ENCODE measurements around the gene MAPK4.

The MAPK4 gene

GRCh38 chr18:50727721-50728471 is 168.0 kb downstream of the MAPK4 start:
- TF ChIP-seq POLR2A (IDR thresholded peaks at IDR 0.05; ENCODE audit: low read depth, low read length): no peak
- DNase-seq (ENCODE audit: insufficient read length, low spot score) (no peak), FAIRE-seq (no peak)

DNA sequence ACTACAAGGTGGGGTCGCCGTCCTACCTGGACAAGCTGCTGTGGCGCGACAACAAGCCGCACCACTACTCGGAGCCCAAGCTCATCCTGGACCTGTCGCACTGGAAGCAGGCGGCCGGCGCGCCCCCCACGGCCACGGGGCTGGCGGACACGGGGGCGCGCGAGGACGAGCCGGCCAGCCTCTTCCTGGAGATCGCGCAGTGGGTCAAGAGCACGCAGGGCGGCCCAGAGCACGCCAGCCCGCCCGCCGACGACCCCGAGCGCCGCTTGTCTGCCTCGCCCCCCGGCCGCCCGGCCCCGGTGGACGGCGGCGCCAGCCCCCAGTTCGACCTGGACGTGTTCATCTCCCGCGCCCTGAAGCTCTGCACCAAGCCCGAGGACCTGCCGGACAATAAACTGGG is 169.5 kb downstream of the MAPK4 start:
- FAIRE-seq (no peak), DNase-seq (ENCODE audit: insufficient read length, low spot score) (no peak)
- TF ChIP-seq POLR2A (IDR thresholded peaks at IDR 0.05; ENCODE audit: low read depth, low read length): no peak

DNA sequence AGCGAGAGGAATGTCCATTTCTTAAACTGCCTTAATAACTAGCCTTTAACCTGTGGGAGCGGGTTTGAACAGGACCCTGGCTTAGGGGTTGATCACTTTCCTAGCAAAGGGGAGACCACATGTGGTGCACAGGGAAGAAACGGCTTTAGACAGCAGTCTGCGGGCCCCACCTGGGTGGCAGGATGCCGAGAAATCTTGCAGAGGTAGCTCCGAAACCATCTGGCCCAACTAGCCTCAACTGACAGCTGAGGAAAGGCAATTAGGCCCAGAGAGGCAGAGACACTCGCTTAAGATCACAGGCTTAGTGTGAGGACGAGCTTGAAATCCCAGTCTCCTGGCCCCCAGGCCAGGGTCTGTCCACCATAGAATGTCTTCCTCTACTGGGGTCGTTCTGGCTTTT is 170.1 kb downstream of the MAPK4 start:
- no peak for TF ChIP-seq POLR2A (IDR thresholded peaks at IDR 0.05; ENCODE audit: low read depth, low read length)

GRCh38 chr18:50734342-50734741 is 174.5 kb downstream of the MAPK4 start:
- DNase-seq (ENCODE audit: insufficient read length, low spot score): no peak
- TF ChIP-seq POLR2A (IDR thresholded peaks at IDR 0.05; ENCODE audit: low read depth, low read length): no peak
- no peak for FAIRE-seq

More for the DNA sequence above, 170.1 kb downstream of the MAPK4 start:
- FAIRE-seq: no peak
- DNase-seq (ENCODE audit: insufficient read length, low spot score): no peak

DNA sequence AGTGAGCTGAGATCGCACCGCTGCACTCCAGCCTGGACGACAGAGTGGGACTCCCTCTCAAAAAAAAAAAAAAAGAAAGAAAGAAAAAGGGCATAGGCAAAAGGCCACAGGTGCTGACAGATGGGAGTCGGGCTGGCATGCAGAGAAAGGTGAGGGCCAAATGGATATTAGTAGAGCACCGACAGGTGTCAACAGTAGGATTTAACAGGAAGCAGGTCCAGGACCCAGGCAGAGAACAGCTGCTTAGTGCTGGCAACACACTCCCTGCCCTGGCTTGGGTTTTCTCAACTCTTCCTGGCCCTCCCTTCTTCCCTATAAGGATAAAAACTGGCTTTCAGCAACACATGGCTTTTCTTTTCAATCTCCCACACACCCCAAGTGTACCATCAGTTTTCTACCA is 175.0 kb downstream of the MAPK4 start:
- no peak for TF ChIP-seq POLR2A (IDR thresholded peaks at IDR 0.05; ENCODE audit: low read depth, low read length)
- FAIRE-seq: no peak
- DNase-seq (ENCODE audit: insufficient read length, low spot score): no peak

- no peak for FAIRE-seq
- DNase-seq (ENCODE audit: insufficient read length, low spot score): no peak
- TF ChIP-seq POLR2A (IDR thresholded peaks at IDR 0.05; ENCODE audit: low read depth, low read length): no peak
Measured at GRCh38 chr18:50737127-50737526, 177.2 kb downstream of the MAPK4 start.

DNA sequence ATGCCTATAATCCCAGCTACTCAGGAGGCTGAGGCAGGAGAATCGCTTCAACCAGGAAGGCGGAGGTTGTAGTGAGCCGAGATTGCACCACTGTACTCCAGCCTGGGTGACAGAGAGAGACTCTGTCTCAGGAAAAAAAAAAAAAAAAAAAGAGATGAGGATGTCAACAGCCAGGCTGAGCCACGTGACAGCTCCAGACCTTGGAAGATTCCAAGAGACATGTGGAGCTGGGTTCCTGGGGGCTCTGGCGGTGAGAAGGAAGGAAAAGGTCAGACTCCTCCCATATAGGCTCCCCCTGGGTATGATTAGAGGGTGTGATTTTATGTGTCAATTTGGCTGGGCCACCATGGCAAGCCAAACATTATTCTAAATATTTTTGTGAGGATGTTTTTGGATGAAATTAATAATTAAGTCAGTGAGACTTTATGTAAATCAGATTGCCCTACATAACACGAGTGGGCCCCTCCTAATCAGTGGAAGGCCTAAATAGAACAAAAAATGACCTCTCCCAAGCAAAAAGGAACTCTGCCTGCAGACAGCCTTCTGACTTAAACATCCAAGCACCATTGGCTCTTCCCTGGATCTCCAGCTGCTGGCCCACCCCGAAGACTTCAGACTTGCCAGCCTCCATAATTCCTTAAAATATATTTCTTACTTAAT is 178.3 kb downstream of the MAPK4 start:
- no peak for TF ChIP-seq POLR2A (IDR thresholded peaks at IDR 0.05; ENCODE audit: low read depth, low read length)
- no peak for DNase-seq (ENCODE audit: insufficient read length, low spot score)
- FAIRE-seq: no peak

DNA sequence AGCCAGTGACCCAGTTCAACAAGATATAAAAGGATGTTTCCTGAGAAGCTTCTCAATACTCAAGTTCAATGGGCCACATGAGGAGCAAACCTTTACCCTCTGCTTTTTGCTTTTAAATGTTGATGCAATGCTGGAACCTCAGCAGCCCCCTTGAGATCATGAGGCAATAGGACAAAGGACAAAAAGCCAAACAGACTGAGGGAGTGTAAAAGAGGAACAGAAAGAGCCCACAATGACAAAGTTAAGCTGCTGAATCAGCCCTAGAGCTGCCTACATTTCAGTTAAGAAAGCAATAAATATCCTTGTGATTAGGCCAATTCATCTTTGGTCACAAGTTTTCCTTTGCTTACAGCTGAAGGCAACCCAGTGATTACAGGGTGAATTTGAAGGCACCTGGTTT is 183.1 kb downstream of the MAPK4 start:
- FAIRE-seq (no peak), DNase-seq (ENCODE audit: insufficient read length, low spot score) (no peak)
- no peak for TF ChIP-seq POLR2A (IDR thresholded peaks at IDR 0.05; ENCODE audit: low read depth, low read length)

DNA sequence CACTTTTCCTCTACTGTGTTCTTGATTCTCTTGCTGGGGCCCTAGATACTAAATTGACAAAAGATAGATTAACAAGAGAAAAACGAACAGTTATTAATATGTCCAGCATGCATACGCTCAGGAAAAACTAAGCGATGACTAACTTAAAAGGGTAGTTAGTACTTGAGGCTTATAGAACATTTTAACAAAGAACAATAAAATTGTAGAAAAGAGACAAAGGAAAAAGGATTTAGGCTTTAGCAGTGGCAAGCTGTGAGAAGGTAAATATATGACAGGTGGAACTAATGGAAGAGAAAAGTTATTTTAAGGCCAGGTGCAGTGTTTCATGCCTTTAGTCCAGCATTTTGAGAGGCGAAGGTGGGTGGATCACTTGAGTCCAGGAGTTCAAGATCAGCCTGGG is 184.4 kb downstream of the MAPK4 start:
- DNase-seq (ENCODE audit: insufficient read length, low spot score) (no peak), FAIRE-seq (no peak)
- TF ChIP-seq POLR2A (IDR thresholded peaks at IDR 0.05; ENCODE audit: low read depth, low read length): no peak

DNA sequence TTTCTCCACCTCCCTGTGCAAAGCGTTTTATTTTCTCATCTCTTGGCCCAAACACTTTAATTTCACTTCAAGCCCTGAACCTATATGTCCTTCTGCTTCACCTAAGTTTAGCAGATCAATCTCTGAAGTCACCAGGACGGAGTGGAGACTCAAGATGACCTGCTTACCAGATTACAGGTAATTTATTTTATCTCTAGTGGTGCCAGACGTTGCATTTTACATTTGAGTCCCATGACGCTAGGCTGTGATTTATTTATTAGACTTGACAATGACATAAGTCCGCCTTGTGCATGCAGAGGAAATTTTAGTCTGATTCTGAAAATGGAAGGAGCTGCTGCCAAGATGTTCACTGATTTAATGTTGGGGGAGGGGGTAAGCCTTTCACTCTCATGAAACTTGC is 186.1 kb downstream of the MAPK4 start:
- FAIRE-seq: no peak
- DNase-seq (ENCODE audit: insufficient read length, low spot score): no peak
- TF ChIP-seq POLR2A (IDR thresholded peaks at IDR 0.05; ENCODE audit: low read depth, low read length): no peak

- DNase-seq (ENCODE audit: insufficient read length, low spot score): no peak
- no peak for TF ChIP-seq POLR2A (IDR thresholded peaks at IDR 0.05; ENCODE audit: low read depth, low read length)
- no peak for FAIRE-seq
Measured at GRCh38 chr18:50747849-50748242, 188.0 kb downstream of the MAPK4 start.

DNA sequence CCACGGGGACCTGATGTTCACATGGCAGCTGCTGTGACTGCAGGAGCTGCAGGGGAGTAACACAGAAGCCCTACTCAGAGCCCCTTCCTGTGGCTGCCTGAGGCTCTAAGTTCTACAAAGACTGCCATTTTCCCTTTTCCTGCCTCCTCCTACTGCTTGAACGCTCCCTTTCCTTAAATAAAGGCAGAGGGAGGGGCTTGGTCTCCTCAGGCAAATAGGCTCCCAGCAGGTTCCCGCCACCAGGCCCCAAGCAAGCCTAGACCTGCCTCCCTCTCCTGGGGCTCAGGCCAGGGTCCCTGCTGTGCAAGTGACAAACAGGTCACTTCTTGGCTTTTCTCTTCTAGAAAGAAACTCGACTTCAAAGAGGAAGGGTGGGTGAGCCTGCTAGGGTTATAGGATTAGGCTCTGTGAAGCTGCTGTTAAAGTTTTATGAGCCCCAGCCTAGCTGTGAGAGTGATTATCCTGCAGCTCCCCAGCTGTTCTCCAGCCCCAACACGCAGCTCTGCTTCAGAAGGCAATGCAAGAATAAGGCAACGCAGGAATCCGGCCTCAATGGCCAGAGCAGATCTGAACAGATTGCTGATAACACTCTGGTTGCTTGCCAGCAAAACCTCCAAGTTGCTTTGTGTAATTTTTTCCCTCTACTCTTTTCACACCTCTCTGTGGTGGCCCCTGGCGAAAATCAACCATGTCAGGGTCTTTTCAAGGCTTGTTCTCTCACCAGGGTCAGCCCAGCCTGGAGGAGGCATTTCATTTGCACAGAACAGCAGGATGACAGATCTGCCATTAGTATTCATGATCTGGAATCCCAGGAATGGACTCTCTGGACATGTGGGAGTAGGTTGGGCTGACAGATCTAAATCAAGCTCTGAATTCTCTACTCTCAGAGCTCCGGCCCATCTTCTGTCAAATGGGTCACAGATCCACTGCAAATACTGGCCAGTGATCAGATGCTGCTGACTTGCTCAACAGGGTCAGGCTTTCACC is 188.6 kb downstream of the MAPK4 start:
- DNase-seq (ENCODE audit: insufficient read length, low spot score) (no peak), FAIRE-seq (no peak)
- TF ChIP-seq POLR2A (IDR thresholded peaks at IDR 0.05; ENCODE audit: low read depth, low read length): no peak

DNA sequence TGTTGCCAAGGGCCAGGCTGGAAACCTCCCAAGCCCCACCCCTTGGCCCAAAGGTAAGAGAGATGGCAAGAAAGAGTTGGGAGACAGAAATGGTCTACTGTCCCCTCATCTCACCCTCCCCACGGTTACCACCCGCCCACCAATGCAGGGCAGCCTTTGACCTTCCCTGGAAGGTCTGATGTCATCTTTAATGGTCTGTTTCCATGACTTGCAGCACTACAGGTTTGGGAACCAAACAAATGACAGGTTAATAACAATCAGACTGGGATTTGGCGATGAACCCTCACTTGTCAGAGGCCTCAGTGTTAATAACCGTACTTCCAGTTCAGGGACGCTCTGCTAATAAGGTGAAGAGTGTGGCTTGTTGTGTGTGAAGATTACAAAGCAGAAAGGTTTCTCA is 189.5 kb downstream of the MAPK4 start:
- FAIRE-seq: no peak
- TF ChIP-seq POLR2A (IDR thresholded peaks at IDR 0.05; ENCODE audit: low read depth, low read length): no peak
- no peak for DNase-seq (ENCODE audit: insufficient read length, low spot score)

DNA sequence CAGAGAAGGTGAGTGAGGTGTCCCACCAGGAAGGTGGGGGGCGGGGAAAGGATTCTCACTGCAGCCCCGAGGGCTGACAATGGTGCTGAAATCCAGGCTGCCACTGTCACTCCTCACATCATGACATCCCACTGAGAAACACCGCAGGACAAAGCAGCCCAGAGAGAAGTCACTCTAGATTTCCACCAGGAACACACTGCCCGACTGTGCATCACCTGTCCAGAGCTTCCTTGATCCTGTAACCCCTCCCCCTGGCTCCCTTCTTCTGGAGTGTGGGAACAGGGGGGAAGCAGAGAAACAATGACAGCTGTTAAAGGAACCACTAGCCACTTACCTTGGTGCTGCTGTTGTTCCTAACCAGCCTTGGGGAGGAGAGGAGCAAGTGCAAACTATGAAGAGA is 190.1 kb downstream of the MAPK4 start:
- FAIRE-seq (no peak), DNase-seq (ENCODE audit: insufficient read length, low spot score) (no peak)
- no peak for TF ChIP-seq POLR2A (IDR thresholded peaks at IDR 0.05; ENCODE audit: low read depth, low read length)

Measured in H54 (cell line).